SK-N-SH (cell line): Measurements from ENCODE around the gene SEC61B. TPM values are rescaled to one million over a fixed set of nuclear protein-coding genes. Genes with fewer than 3 reads are reported as not detected.

Experiments used
- CTCF ChIA-PET: fragments of 300-600, 350-600 bp; formaldehyde crosslinking; extraction: SDS; loops from one replicate; lab custom pipeline; 2021; lab: Yijun Ruan, JAX
- POLR2A ChIA-PET: fragments of 350-600 bp; sonication (Branson Sonifier 250); formaldehyde crosslinking; extraction: SDS; loops from one replicate; lab custom pipeline; 2020; ENCODE audit warnings: antibody characterized with exemption, inconsistent platforms; lab: Yijun Ruan, JAX
- DNase-seq: peaks from one replicate; pipeline ENCODE4 v3.0.0; 2012
- H2AFZ ChIP-seq: fragments of 200-600 bp; sonication (generic); 2 replicates; pipeline ENCODE4 v1.8.1; 2016; ENCODE audit warnings: antibody characterized with exemption, mild to moderate bottlenecking, low read depth
- H3F3A ChIP-seq: fragments of 200-600 bp; sonication (generic); replicated peaks from 2 replicates; pipeline ENCODE3; 2016; ENCODE audit warnings: antibody characterized with exemption, mild to moderate bottlenecking; ENCODE audit not compliant: insufficient read depth
- H3K27ac ChIP-seq, 2 experiments: fragments of 200-500 bp in 1 of 2; fragments of 200-600 bp in 1 of 2; sonication (Bioruptor generic) in 1 of 2; sonication (generic), shearing (Covaris generic) in 1 of 2; 2 replicates each; pipeline versions ENCODE4 v1.5.1 to v1.6.1; 2014 to 2016; ENCODE audit warnings: low read depth in 2 of 2, inconsistent platforms in 1 of 2, low read length in 1 of 2, mild to moderate bottlenecking in 1 of 2, mixed read lengths in 1 of 2
- H3K27me3 ChIP-seq: fragments of 200-600 bp; sonication (generic), shearing (Covaris generic); 2 replicates; pipeline ENCODE4 v1.6.1; 2016; ENCODE audit warnings: mixed run types; ENCODE audit not compliant: insufficient read depth
- H3K36me3 ChIP-seq, 2 experiments: fragments of 200-500 bp in 1 of 2; fragments of 200-600 bp in 1 of 2; sonication (Bioruptor generic) in 1 of 2; sonication (generic) in 1 of 2; replicated peaks in 1 of 2; 2 replicates each; pipeline versions ENCODE3 to v1.5.1; 2014 to 2016; ENCODE audit warnings: low read length in 1 of 2, mild to moderate bottlenecking in 1 of 2; ENCODE audit not compliant: insufficient read depth in 2 of 2, control insufficient read depth in 1 of 2
- H3K4me1 ChIP-seq, 2 experiments: fragments of 200-500 bp in 1 of 2; fragments of 200-600 bp in 1 of 2; sonication (Bioruptor generic) in 1 of 2; sonication (generic), shearing (Covaris generic) in 1 of 2; 2 replicates each; pipeline versions ENCODE4 v1.5.1 to v1.6.1; 2014 to 2016; ENCODE audit warnings: low read depth in 1 of 2, low read length in 1 of 2, mixed run types in 1 of 2; ENCODE audit not compliant: insufficient read depth in 2 of 2, control insufficient read depth in 1 of 2
- H3K4me2 ChIP-seq: fragments of 200-600 bp; sonication (generic), shearing (Covaris generic); 2 replicates; pipeline ENCODE4 v1.6.1; 2017; ENCODE audit warnings: mixed run types
- H3K4me3 ChIP-seq, 2 experiments: fragments of 200-500 bp in 1 of 2; fragments of 200-600 bp in 1 of 2; sonication (Bioruptor generic) in 1 of 2; sonication (generic), shearing (Covaris generic) in 1 of 2; 2 replicates each; pipeline versions ENCODE4 v1.5.1 to v1.8.1; 2014 to 2016; ENCODE audit warnings: low read depth in 2 of 2, inconsistent platforms in 1 of 2, low read length in 1 of 2, mild to moderate bottlenecking in 1 of 2, mixed read lengths in 1 of 2, moderate library complexity in 1 of 2
- H3K79me2 ChIP-seq: fragments of 200-600 bp; sonication (generic); 2 replicates; pipeline ENCODE4 v1.8.1; 2017; ENCODE audit warnings: mild to moderate bottlenecking; ENCODE audit not compliant: insufficient read depth
- H3K9ac ChIP-seq: fragments of 200-600 bp; sonication (generic); 2 replicates; pipeline ENCODE4 v1.6.1; 2017; ENCODE audit warnings: mixed run types
- H3K9me2 ChIP-seq: fragments of 200-600 bp; sonication (generic); 2 replicates; pipeline ENCODE4 v1.6.1; 2017; ENCODE audit warnings: mixed run types
- H3K9me3 ChIP-seq: fragments of 200-600 bp; sonication (generic); 2 replicates; pipeline ENCODE4 v1.6.1; 2017; ENCODE audit warnings: mixed run types, mild to moderate bottlenecking, moderate library complexity
- H4K20me1 ChIP-seq: fragments of 200-600 bp; sonication (generic); 2 replicates; pipeline ENCODE4 v1.6.1; 2017; ENCODE audit warnings: mild to moderate bottlenecking, mixed run types; ENCODE audit not compliant: insufficient read depth
- CHD2 ChIP-seq: fragments of 150-350 bp; IDR thresholded peaks from 2 replicates; pipeline ENCODE4 v1.6.1; 2018; ENCODE audit warnings: low read length; ENCODE audit not compliant: partially characterized antibody
- EZH2phosphoT487 ChIP-seq: fragments of 200-600 bp; sonication (generic); IDR thresholded peaks from 2 replicates; pipeline ENCODE4 v1.6.1; 2017; ENCODE audit warnings: low read depth, mixed run types, mild to moderate bottlenecking, antibody characterized with exemption, moderate library complexity, borderline replicate concordance
- FOSL2 ChIP-seq: IDR thresholded peaks from 2 replicates; pipeline ENCODE4 v1.4.0; 2012; ENCODE audit warnings: low read depth, mild to moderate bottlenecking, moderate library complexity, borderline replicate concordance
- FOXJ3 ChIP-seq: sonication (generic); formaldehyde crosslinking; IDR thresholded peaks from 2 replicates; pipeline ENCODE4 v1.5.1; 2020; ENCODE audit warnings: mild to moderate bottlenecking, missing genetic modification reagents
- IRF3 ChIP-seq: fragments of 150-350 bp; IDR thresholded peaks from 2 replicates; pipeline ENCODE4 v1.6.1; 2016; ENCODE audit warnings: mild to moderate bottlenecking, low read depth, low read length
- MEF2A ChIP-seq: IDR thresholded peaks from 2 replicates; pipeline ENCODE4 v1.4.0; 2012; ENCODE audit warnings: low read depth, borderline replicate concordance
- PBX3 ChIP-seq: IDR thresholded peaks from 2 replicates; pipeline ENCODE4; 2012
- POLR2AphosphoS5 ChIP-seq: IDR thresholded peaks from 2 replicates; pipeline ENCODE4 v1.6.1; 2012; ENCODE audit warnings: low read depth, low read length
- REST ChIP-seq: IDR thresholded peaks from 2 replicates; pipeline ENCODE4 v1.6.1; 2012; ENCODE audit warnings: mild to moderate bottlenecking, low read depth, low read length, moderate library complexity
- RFX5 ChIP-seq: IDR thresholded peaks from 2 replicates; pipeline ENCODE4 v1.6.1; 2012; ENCODE audit warnings: mild to moderate bottlenecking, improper control_type of control experiment, low read length
- SIN3A ChIP-seq: IDR thresholded peaks from 2 replicates; pipeline ENCODE4 v1.6.1; 2012; ENCODE audit warnings: low read depth, mild to moderate bottlenecking, low read length, moderate library complexity, borderline replicate concordance
- TAF1 ChIP-seq: IDR thresholded peaks from 2 replicates; pipeline ENCODE4 v1.6.1; 2012; ENCODE audit warnings: low read depth, mild to moderate bottlenecking, low read length, moderate library complexity, borderline replicate concordance
- TEAD4 ChIP-seq: IDR thresholded peaks from 2 replicates; pipeline ENCODE4 v1.4.0; 2012; ENCODE audit warnings: mild to moderate bottlenecking, borderline replicate concordance; ENCODE audit not compliant: insufficient read depth
- YY1 ChIP-seq: IDR thresholded peaks from 2 replicates; pipeline ENCODE4 v1.4.0; 2012; ENCODE audit warnings: low read depth, mild to moderate bottlenecking
- ZBTB33 ChIP-seq: IDR thresholded peaks from 2 replicates; pipeline ENCODE4 v1.4.0; 2012; ENCODE audit warnings: low read depth, borderline replicate concordance
- WGBS: methylation state at CpG from one replicate; pipeline ENCODE4 v1.1.6; 2017; ENCODE audit warnings: low lambda C conversion rate; 5-methylcytosine and 5-hydroxymethylcytosine counted together
- polyA plus RNA-seq, 3 experiments: library from polyadenylated mRNA; depleted of rRNA; stranded (reverse); fragments of >200 nt; gene quantifications; 2 replicates each; pipeline ENCODE4 v1.2.3, GENCODE V29; 2012

The SEC61B gene
- polyA plus RNA-seq, 1 of the 3 experiments (the other 2 are of a cell fraction): 174 TPM

- POLR2A ChIA-PET: no interaction called here
- WGBS: 79% methylated on average over 3 of the region's 3 CpGs
Measured at GRCh38 chr9:99244344-99245260, 22.5 kb downstream of the SEC61B start.

More at GRCh38 chr9:99244344-99245260, 22.5 kb downstream of the SEC61B start:
- no peak for DNase-seq
- Histone ChIP-seq H3K79me2 (no peaks in the 10 kb centered on the region), H4K20me1 (no peaks in the 10 kb centered on the region), H3K4me2 (no peak overlapping the region), H3K36me3 (no peaks in the 10 kb centered on the region), H3K4me3 (no peak overlapping the region), H3K27me3 (no peaks in the 10 kb centered on the region), H3K9ac (no peak overlapping the region), H3K9me2 (no peaks in the 10 kb centered on the region), H3K4me1 (peaks cover 0 to 2% of the 10 kb centered on the region in 2 experiments; a peak in 1 of 4 replicates), H3K9me3 (no peaks in the 10 kb centered on the region), H3F3A (no peaks in the 10 kb centered on the region), H2AFZ (no peak overlapping the region), H3K27ac (no peak overlapping the region)
- CTCF ChIA-PET: no interaction called here
- no peak for TF ChIP-seq FOSL2
- TF ChIP-seq TAF1: no peak
- no peak for TF ChIP-seq ZBTB33
- no peak for TF ChIP-seq CHD2
- no peak for TF ChIP-seq RFX5
- TF ChIP-seq PBX3: no peak
- no peak for TF ChIP-seq IRF3
- TF ChIP-seq POLR2AphosphoS5: no peak
- TF ChIP-seq EZH2phosphoT487: no peak
- no peak for TF ChIP-seq MEF2A
- TF ChIP-seq YY1: no peak
- no peak for TF ChIP-seq TEAD4
- TF ChIP-seq SIN3A: no peak
- no peak for TF ChIP-seq REST
- no peak for TF ChIP-seq FOXJ3 (CRISPR knock-in tag)
